GM19099 (cell line): ENCODE measurements around the gene TTLL10.

Experiments used
- POLR2A ChIP-seq: IDR thresholded peaks from 3 replicates; pipeline ENCODE4 v1.6.1; 2011; ENCODE audit warnings: low read depth; ENCODE audit not compliant: insufficient read length; ENCODE audit errors: extremely low read depth

TTLL10 gene

DNA sequence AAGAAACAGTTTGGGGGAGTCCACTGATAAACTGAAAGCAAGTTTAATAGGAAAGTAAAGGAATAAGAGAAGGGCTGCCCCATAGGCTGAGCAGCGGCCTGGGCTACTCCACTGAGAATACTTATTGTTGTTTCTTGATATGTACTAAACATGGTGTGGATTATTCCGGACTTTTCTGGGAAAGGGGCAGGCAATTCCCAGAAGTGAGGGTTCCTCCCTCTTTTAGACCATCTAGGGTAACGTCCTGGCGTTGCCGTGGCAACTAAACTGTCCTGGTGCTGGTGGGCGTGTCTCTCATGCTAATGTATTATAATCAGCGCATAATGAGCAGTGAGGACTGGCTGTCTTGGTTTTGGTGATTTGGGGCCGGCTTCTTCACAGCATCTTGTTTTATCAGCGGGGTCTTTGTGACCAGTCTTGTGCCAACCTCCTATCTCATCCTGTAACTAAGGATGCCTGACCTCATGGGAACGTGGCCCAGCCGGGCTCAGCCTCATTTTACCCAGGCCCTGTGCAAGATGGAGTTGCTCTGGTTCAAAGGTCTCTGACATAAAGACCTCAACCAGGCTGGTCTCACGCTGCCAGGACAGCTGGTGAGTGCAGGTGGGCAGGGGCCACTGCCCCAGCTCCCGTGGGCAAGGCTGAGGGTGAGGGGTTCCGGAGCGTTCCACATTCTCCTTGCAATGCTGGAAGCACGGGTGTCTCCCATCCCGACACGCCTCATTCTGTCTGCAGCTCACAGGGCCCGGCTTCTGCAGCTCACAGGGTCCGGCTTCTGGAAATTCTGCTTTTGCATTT lies 38.1 kb upstream of the TTLL10 start:
- TF ChIP-seq POLR2A, result no peak

DNA sequence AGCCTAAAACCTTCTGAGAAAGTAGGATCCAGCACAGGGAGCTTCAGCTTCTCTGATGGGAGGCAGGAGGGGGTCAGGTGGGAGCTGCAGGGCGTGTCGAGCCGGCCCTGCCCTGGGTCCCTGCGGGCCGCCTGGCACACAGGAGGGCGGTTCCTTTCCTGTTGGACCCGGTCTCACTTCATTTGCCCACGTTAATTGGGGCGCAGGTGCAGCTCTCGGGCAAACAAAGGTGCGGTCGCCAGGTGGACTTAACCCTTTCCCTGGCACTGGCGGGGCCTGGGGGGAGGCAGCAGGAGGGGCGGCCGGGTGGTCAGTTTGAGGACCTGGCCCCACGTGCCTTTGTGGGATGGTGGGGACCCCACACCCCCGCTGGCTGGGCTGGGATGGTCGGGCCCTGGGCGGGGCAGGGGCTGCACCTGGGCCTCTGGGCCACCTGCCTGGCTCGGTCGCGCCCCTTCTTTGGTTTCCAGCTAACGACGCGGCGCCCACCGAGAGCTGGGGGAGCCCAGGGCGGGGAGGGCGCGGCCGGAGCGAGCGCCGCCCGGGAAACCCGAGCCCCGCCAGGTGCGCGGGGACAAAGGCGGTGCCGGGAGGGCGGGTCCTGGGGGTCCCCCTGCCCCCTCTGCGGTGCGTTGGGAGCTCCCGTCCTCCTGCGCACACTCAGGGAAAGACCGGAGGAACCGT lies 37.0 kb upstream of the TTLL10 start:
- TF ChIP-seq POLR2A, result no peak

DNA sequence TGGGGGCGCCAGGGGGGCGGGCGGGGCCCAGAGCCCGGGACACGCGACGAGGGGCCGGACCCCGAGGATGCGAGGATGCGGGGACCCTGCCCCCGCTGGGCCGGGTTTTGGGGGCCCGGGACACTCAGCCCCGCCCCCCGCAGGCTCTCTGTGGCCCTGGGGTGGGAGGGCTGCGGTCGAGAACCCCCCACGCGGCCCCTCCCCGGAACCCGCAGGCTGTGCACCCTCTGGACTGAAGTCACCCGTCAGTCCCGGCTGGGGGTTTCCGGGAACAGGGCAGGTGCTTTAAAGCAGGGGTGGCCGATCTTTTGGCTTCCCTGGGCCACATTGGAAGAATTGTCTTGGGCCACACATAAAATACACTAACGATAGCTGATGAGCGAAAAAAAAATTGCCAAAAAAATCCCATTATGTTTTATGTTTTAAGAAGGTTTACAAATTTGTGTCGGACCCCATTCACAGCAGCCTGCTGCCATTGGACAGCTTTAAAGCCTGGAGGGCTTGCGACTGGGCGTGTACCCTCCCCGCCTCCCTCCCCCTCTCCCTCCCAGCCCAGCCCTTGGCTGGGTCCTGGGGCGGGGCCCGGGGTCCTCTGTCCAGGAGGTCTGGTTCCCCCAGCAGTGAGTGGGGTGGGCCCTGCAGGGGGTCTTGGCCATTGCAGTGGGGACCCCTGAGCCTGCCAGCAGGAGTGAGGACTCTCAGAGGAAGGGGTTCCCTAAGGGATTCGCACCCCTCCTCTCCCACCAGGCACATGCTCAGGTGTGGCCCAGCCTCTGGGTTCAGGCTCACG lies 36.2 kb upstream of the TTLL10 start:
- no peak for TF ChIP-seq POLR2A

DNA sequence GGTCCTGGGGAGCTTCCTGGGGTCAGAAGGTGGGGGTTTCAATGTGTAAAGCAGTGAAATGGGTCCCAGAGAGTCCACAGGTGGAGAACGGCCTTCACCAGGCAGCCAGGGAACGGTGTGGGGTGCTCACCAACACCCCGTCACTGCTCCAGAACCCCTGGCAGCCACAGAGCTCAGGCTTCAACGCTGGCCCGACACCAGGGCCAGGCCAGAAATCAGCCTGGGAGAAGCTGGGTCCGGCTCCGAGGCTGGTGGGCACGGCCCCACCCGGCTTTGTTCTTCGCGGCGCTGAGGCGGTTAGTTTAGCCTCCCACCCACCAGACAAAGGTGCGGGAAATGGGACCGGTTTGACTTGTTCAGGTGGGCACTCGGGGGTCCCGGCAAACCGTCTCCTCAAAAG lies 33.0 kb upstream of the TTLL10 start:
- no peak for TF ChIP-seq POLR2A

DNA sequence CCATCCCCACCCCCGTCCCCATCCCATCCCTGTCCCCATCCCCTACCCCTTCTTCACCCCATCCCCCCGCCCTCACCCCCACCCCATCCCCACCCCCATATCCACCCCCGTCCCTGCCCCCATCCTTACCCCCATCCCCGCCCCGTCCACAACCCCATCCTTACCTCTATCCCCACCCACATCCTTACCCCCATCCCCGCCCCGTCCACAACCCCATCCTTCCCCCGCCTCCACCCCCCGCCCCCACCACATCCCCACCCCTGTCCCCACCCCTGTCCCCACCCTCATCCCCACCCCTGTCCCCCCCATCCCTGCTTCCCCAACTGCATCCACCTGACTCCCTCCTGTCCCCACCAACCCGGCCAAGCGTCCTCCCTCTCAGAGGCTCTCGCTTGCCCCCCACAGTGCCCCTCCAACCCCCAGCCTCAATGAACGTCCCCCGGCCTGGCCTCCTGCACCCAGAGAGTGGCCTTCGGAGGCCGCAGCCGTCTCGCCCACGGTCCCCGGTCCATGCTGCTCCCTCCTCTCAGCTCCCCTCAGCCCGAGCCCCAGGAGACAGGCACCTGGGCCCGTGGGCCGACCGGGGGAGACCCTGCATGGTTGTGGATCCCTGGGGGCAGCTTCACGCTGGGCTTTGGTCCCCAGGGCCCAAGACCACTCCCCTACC lies 32.3 kb upstream of the TTLL10 start:
- no peak for TF ChIP-seq POLR2A

DNA sequence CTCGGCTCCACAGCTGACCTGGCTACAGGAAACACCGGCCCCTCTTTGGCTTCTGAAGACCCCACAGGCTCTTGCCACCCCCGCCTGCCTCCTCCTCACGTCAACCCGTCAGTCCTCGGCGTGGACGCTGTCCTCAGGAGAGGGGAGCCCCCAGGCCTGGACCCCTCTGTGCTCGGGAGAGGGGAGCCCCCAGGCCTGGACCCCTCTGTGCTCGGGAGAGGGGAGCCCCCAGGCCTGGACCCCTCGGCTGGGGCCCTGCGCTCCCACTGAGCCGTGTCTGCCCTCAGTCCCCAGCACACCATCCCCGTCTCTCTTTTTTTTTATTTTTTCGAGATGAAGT lies 31.8 kb upstream of the TTLL10 start:
- no peak for TF ChIP-seq POLR2A

DNA sequence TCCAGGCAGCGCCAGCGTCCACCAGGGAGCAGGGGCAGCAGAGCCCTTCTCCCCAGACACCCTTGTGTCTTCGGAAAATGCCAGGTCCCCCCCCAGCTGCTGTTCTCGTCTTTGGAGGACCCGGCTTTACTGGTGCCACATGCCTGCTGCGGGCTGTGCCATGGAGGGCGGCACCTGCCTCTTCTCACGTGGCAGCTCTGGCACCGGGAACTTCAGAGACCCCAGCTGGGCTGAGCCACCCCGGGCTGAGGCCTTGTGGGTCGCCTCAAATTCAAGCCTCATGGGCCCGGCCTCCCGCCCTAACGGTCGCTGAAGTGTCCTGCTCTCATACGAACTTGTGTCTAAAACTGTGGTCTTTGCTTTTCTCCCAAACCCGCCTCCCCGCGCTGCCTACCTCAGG lies 30.8 kb upstream of the TTLL10 start:
- no peak for TF ChIP-seq POLR2A

DNA sequence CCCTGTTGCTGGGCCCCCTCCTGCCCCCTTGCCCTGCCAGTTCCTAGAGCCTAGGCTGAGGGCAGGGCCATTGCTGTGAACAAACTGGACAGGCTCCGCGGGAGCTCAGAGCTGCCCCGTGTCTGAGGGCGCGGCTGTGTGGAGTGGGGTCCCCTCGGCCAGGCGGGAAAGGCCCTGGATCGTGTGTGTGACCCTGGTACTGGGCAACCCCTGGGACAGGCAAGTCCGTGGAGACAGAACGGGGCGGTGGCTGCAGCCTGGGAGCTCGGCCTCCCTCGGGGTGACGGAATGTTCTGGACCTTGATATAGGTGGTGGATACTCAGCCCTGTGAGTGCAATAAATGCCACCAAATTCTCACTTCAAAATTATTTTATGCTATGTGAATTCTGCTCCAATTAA lies 30.0 kb upstream of the TTLL10 start:
- TF ChIP-seq POLR2A, result no peak

DNA sequence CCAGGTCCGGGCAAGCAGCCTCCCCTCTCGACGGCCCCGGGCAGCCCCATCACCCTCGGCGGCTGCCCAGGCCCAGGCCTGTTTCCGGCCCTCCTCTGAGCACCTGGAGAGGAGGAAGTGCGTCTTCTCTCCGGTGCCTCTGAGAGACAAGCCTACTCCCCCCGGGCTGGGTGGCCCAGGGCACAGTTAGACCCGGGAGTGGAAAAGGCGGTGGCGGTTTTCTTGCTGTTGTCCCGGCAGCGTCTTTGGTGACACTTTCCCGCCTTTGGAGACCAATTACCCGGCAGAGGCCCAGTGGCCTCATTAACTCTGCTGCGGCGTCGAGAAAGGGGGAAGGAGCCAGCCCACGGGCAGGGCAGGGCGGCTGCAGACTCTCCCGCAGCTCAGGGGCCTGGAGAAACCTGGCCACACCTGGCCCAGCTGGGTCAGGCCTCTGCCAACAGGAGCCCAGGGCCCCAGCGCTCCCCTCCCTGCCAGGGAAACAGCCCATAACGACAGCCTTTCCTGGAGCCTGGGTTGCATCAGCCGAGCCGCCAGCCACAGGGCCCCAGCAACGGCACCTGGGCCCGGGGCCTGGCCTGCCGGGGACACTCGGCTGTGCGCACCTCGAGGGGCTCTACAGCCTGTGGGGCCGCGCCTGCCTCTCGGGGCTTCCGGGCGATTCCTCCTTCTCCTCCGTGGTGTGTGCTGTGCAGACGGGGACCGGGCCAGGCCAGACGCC lies 29.4 kb upstream of the TTLL10 start:
- peak; percentile 63 for TF ChIP-seq POLR2A

DNA sequence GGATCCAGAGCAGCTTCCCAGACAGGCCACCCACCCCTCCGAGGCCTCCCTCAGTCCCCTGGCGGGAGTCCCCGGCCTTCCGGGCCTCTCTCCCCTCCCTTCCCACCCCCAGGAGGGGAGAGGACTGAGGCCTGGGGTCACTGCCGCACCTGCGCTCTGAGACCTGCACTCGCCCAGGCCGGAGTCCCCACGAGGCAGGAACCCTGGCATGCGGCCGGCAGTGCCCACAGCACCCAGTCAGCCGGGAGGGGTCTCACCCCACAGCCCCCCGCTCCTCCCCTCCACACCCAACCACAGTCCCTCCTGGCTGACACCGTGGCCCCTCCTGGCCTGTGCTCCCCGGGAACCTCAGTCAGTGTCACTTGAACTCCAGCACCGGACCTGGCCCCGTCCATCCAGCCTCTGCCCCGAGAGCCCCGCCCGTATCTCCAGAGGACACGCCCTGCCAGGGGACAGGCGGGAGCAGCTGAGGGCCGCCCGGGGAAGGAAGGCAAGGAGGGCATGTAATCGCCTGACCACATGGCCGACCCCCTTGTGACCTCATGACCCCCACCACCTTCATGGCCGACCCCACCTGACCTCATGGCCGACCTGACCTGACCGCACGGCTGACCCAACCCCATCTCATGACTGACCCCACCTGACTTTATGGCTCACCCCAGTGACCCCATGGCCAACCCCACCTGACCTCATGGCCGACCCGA lies 28.7 kb upstream of the TTLL10 start:
- no peak for TF ChIP-seq POLR2A

DNA sequence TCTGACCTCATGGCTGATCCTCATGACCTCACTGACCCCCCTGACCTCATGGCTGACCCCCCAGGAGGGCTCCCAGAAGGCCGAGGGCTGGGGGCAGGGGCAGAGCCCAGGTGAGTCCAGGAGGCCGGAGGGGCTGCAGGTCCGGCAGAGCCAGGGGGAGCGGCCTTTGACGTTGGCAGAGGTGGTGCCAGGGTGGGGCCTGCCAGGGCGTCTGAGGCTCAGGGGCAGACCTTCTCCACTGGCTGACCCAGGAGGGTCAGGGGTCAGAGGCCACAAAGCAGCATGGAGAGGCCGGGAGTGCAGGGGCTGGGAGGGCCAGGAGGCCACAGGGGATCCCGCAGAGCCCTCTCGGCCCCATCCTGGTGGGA lies 28.1 kb upstream of the TTLL10 start:
- TF ChIP-seq POLR2A, result no peak

DNA sequence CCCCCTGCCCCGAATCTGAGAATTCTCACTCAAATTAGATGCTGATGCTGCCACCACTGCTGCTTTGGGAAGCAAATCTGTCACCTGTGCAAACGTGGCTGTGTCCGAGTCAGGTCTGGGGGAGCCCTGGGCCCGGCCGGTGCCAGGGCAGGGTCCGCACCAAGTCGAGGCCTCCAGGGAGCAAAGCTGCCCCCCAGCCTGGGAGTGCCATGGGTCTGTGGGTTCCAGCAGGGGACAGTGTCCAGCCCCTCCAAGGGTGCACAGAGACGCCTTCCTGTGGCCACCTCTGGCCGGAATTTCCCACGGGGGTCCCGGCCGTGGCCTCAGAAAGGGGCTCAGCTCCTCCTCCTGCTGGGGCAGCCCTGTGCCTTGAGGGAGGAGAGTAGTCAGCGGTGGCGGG lies 27.7 kb upstream of the TTLL10 start:
- TF ChIP-seq POLR2A, result no peak

DNA sequence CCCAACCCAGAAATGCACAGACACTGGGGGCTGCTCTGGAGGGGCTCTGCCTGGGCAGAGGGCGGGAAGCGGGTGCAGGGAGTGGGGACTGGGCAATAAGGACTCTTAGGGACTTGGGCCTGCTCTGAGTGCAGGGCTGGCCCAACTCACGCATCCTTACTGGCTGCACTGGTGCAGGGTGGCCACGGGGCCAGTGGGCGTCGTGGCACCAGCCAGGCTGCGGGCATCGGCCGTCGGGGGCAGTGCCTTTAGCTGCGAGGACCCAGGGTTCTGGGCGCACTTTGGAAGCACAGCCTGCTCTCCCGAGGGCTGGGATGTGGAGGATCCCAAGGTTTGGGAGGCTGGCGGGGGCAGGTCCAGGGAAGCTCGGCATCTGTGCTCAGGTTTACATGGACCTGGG lies 27.1 kb upstream of the TTLL10 start:
- no peak for TF ChIP-seq POLR2A

DNA sequence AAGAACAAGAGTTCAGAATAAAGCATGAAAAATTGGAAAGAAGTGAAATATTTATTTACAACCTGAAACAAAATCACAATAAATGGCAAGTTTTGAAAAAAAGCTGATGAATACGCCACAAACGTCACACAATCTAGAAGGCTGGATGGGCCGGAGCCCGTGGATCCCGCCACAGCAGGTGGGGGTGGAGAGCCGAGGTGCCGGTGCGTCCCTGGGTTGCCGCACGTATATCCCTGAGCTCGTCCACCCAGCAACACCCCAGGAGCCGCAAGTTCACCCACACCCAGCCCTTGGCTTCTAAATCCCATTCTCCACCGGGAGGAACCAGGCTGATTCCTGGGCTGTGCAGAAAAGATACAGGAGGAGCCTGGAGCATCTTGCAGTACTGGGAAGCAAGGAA lies 25.6 kb upstream of the TTLL10 start:
- TF ChIP-seq POLR2A, result no peak

DNA sequence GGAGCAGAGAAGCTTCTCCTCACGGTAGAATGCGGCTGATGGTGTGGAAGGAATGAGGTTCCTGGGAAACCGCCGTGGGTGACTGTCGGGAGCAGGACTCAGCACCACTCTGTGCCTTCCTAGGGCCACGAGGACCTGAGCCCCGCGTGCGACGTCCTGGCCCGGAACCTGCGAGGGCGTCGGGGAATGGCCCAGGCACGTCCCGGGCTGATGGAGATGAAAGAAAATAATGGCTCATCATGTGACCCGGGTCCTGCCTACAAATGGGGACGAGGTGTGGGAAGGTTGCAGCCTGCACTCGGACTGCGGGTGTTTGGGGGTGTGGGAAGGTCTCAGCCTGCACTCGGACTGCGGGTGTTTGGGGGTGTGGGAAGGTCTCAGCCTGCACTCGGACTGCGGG lies 25.1 kb upstream of the TTLL10 start:
- no peak for TF ChIP-seq POLR2A

DNA sequence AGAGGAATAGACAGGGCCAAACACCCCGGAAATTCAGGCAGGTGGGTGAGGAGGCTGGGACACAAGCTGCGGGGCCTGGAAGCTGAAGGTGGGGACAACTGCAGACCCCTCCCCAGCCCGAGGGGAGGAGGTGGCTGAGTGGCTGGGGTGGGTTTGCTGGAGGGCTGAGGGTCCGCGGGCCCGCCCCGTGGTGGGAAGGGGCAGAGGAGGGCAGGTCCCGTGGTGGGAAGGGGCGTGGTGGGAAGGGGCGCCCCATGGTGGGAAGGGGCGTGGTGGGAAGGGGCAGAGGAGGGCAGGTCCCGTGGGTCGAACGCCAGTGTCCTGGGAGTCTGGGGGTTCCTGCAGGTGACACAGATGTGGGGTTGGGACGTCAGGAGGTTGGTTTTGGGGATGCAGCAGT lies 24.3 kb upstream of the TTLL10 start:
- TF ChIP-seq POLR2A, result no peak
